Tibial nerve (tissue), 4 donors: ENCODE data around the gene TMEM92.

Experiments
- CTCF ChIP-seq, 5 experiments: fragments of 200-600 bp in 3 of 5; fragments of 450-650 bp in 2 of 5; sonication (generic) in 3 of 5; IDR thresholded peaks; one replicate each; pipeline ENCODE4 v1.5.1; 2016 to 2019; ENCODE audit warnings: antibody characterized with exemption in 5 of 5, mild to moderate bottlenecking in 3 of 5, moderate library complexity in 2 of 5
- EP300 ChIP-seq, 2 donors: sonication (generic); formaldehyde crosslinking; IDR thresholded peaks; one replicate each; pipeline ENCODE4 v1.6.1; 2017; ENCODE audit warnings: antibody characterized with exemption in 2 of 2, mild to moderate bottlenecking in 1 of 2

- TF ChIP-seq CTCF (IDR thresholded peaks at IDR 0.05), result no peak
- TF ChIP-seq EP300 (IDR thresholded peaks at IDR 0.05), result peak in 1 of 2 donors; percentile 33
These were observed 15.4 kb upstream of the TMEM92 start for GRCh38 chr17:50258647-50259476.
